ENCODE results near the gene RBSN.
A peak's percentile ranks its signal among the peaks of the same experiment; 100 is the strongest.

Gene RBSN

GRCh38 chr3:15056676-15057404 is 42.1 kb downstream of the RBSN start:
- no peak for DNase-seq

DNA sequence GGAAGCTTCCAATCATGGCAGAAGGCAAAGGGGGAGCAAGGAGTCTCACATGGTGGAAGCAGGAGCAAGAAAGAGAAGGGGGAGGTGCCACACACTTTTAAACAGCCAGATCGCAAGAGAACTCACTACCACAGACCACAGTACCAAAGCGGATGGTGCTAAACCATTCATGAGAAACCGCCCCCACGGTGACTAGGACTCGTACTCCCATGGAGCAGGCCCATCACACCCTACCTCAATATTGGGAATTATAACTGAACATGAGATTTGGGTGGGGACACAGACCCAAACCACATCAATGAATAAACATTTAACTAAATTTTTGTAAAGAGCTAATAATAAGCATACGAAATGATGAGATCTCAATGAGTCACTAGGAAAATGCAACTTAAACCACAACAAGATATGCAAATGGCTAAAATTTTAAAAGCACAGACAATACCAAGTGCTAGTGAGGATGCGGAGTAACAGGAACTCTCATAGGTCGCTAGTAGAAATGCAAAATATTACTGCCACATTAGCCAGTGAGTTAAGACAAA is 43.9 kb downstream of the RBSN start:
- DNase-seq = peak; percentile 41

DNA sequence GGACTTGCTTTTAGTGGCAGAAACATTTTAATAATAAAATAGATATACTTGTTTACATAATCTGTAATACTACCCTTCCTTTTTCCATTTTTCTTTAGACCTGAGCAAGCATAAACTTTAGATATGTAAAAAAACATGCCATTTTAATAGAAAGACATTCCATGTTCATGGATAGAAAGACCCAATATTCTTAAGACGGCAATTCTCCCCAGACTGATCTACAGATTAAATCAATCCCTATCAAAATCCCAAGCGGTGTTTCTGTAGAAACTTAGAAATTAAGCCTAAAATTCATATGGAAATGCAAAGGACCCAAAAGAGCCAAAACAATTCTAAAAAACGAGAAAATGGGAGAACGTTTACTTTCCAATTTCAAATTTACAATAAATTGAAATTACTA is 45.4 kb downstream of the RBSN start:
- DNase-seq = no peak

DNA sequence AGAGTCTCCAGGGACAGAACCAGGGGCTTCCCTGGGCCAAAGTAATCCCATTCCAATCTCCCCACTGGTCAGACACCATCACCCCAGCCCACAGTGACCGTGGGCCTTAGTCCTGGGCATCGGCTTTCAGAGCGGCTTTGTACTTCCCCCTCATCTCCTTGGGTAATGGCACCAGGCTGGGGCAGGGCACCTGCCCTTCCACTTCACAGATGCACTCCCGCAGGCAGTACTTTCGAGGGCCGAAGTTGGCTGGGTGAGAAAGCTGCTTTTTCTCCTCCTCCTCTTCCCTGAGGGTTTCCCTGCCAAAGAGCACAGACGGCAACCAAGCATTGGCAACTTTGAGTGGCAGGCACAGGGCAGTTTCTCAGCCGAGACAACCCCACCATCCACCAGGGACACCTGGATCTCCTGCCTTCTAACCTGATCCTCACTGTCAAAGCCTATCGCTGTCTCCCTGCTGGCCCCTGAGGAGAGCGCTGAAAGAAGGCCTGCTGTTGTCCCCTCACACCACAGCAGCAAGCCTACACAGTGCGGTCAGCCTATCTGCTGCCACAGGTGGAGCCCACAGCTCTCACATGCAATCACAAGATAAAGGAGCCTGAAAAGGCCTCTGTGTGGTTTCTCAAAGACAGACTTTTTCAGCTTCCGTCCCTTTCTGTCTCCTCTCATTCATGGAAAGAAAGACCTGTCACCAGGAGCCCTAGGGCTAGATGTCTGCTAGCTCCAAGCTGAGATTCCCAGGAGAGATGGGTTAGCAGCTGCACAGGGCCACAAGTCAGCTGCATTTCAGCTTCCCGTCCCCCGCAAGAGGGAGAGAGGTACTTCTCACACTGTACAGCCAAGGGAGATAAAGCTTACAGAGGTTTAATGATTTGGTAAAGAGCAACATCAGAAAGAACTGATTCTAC is 46.4 kb downstream of the RBSN start:
- DNase-seq = peak; percentile 96

- DNase-seq = peak; percentile 81
Measured at GRCh38 chr3:15051531-15051930, 47.4 kb downstream of the RBSN start.

DNA sequence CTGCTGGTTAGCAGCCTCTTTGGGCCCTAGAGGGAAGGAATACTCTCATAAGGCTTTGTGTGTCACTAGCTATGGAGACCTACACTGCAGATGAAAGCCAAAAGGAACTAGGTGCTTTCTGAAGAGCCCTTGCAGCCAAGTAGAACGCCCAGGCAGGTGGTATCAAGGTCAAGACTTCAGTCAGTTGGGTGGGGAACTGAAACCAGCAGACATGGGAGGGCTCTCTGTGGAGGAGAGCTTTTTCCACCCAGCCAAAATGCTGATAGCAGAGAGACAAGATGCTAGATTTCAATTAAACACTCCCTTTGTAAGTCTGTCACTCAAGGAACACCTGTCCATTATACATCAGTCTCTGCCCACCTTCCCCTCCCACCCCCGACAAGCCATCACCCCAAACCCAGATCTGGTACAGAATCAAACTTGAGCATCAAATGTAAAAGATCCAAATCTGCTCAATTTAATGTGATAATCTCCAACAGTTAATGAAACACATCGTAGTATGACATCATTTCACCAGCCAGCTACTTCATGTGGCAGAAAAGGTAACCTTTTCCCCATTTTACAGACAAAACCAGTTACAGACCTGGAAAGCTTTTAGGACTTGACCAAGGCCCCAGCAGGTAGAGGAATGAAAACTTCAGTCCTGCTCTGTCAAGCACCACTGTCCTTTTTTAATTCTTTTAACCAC is 48.4 kb downstream of the RBSN start:
- no peak for DNase-seq

DNA sequence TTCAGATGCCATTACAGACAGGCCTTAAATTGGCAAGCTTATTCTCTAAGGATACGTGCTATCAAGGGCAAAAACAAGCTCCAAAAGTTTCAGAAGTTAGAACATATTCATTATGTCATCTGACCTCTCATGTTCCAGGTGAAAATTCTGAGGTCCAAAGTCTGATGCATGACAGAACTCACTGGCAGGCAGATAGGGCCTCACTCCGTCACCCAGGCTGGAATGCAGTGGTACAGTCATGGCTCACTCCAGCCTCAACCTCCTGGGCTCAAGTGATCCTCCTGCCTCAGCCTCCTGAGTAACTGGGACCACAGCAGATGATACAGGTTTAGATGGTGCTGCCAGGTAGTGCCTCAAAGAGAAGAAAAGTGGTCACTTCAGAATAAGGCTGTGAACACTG is 49.4 kb downstream of the RBSN start:
- no peak for DNase-seq

GRCh38 chr3:15045667-15046066 is 53.3 kb downstream of the RBSN start:
- DNase-seq = no peak

DNA sequence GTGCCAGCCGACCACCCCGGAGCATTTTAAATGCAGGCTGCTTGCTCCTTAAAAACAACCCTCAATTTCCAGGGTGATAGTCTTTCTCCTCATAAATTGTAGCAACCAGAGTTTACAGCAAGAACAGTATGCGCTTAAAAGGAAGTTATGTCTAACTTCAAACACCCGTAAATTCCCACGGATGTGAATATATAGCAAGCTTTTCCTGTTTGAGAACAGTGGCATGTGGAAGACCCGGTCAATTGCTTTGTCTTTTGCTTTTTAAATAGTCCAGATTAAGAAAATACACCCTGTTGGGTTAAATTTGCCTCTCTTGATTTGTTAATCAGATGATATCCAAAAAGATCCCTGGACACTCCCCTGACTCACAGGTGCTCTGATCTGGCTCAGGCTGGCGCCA is 54.6 kb downstream of the RBSN start:
- no peak for DNase-seq

DNA sequence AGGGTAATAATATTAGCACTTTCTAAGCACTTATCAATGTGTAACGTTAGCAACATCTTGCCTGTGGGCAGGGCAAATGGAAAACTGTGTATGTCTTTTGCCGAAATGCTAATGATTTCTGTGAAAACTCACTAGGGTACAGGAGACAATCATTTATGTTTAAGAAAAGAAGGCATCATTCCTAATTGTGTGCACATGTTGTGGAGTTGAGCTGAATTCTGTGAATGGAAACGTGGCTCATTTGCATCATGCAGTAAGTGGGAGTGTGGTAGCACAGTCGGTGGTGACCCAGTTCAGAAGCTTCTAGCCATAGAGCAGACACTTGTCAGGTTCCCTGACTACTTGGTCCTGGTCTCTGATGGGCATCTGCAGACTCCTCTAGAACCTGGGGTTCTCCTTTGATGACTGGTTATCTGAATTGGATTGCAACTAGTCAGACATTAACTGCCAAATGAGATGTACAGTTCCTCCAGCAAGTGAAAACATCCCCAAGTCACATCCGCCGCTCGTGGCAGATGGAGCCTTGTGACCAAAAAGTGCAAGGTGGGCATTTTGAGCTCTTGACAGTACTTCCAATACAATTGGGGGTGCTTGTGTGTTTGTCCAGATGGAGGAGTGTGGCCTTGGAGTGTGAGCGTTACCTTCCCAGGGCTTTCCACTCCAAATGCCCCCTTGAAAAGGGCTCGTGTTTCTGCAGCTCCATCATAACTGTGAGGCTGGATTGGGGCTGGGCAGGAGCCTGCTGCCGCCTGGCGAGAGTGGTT is 55.4 kb downstream of the RBSN start:
- DNase-seq = no peak

DNA sequence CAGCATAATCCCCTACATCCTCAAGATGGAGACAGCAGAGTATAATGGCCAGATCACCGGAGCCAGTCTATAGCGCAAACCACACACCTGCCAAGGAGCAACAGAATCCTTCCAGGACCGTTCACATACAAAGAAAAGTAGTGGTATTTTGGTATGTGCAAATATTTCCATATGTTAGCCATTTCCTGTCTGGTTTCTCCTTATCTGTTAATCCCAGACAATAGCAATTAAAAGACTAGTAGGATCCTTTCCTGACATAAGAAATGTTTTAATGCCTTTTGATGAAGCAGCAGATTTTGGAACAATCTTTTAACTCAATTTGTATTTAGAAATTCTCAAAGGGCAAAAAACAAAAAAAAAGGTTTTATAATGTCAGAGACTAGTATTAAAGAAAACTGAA is 56.0 kb downstream of the RBSN start:
- peak; percentile 34 for DNase-seq

DNA sequence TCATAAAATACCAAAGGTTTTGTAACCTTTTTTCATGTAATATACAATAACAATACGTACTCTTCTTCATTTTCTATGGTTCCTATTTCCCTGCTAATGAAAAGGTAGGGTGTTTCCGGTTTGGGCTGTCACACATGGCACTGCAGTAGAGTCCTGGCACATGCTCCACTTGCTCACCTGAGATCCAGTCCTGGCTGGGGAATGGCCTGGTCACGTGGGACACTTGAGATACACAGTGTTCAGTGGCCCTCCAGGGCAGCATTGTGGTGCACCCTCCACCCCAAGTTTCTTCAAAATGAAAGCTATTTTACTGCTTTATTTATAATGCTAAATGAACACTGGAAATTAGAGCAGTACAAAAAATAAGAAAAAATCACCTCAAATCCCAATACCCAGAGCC is 57.0 kb downstream of the RBSN start:
- DNase-seq = no peak

DNA sequence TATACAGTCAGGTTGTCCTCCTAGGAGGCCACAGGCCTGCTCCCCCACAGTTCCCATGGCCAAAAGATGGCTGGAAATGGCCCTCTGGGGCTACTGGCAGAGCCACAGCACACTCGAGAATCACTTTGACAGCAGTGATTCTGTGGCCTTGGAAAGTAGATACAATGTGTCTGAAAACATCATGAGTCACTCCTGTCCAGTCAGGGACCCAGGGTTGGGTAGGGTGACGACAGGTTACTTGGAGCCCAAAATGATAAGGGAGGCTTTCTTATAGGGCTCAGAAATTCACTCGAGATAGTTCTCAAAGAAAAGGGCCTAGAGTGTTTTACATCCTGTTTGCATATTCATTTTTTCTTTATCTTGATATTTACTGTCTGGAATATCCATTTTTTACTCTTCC is 58.1 kb downstream of the RBSN start:
- no peak for DNase-seq

GRCh38 chr3:15038306-15038705 is 60.6 kb downstream of the RBSN start:
- no peak for DNase-seq

GRCh38 chr3:15033103-15033502 is 65.8 kb downstream of the RBSN start:
- no peak for DNase-seq

GRCh38 chr3:15032650-15033049 is 66.3 kb downstream of the RBSN start:
- no peak for DNase-seq

- DNase-seq = no peak
Measured at GRCh38 chr3:15029625-15030024, 69.3 kb downstream of the RBSN start.

DNA sequence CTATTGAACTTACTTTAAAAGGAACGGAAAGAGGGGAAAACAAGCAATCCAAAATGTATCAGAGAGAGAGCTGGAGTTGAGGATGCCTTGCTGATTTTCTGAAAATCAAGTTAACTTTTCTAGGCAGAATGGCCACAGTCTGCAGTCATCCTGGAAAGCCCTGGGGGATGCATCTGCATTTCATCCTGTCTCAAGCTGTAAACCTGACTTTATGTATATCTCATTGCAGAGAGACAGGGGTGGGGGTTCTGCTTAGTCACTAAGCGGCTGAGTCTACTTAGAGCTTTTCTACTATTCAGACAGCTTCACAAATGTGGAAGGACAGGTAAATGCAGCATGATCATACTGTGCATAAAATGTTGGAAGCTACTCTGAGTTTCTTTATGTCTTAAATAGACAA is 75.2 kb downstream of the RBSN start:
- DNase-seq = no peak

DNA sequence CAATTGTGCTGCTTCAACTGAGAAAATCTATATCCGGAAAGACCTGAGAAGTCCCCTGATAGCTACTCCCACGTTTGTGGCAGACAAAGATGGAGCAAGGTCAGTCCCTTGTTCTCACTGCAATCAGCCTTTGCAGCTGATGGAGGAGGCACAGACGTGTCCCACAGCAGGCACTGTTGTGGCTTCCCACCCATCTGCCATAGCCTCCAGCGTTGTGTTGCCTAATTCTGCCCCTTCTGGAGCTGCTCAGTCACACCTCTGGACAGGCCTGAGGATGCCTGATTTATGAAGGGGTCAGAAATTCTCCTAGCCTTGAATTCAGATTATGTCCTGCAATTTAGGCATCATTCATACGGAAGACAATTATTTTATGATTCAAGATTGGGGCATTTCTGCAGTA is 75.7 kb downstream of the RBSN start:
- no peak for DNase-seq
